Astrocyte (in vitro differentiated cells and primary cell): ENCODE data around the gene FRMD4B. TPM values are rescaled to one million over a fixed set of nuclear protein-coding genes. Genes with fewer than 3 reads are reported as not detected.

ENCODE experiments used
- DNase-seq: peaks from one replicate; pipeline ENCODE4 v3.0.0-alpha.2; 2010; ENCODE audit warnings: low read depth
- FAIRE-seq: peaks from 2 replicates; lab custom pipeline; 2011; peaks lifted over from hg19 to GRCh38; lab: Jason Lieb, UNC
- H2AFZ ChIP-seq: 2 replicates; pipeline ENCODE4 v1.6.0; 2012; ENCODE audit warnings: low read depth, low read length, inconsistent platforms
- H3K27ac ChIP-seq: 2 replicates; pipeline ENCODE4 v1.5.1; 2011; ENCODE audit warnings: low read depth, low read length, inconsistent platforms
- H3K27me3 ChIP-seq: 2 replicates; pipeline ENCODE4 v1.6.0; 2011; ENCODE audit warnings: low read length, inconsistent platforms; ENCODE audit not compliant: insufficient read depth
- H3K36me3 ChIP-seq: 2 replicates; pipeline ENCODE4 v1.5.1; 2011; ENCODE audit warnings: low read length, inconsistent platforms; ENCODE audit not compliant: insufficient read depth
- H3K4me1 ChIP-seq: 2 replicates; pipeline ENCODE4 v1.5.1; 2011; ENCODE audit warnings: low read length, inconsistent platforms; ENCODE audit not compliant: insufficient read depth
- H3K4me2 ChIP-seq: 2 replicates; pipeline ENCODE4 v1.6.0; 2012; ENCODE audit warnings: low read length, inconsistent platforms
- H3K4me3 ChIP-seq: 2 replicates; pipeline ENCODE4 v1.5.1; 2011; ENCODE audit warnings: low read depth, mild to moderate bottlenecking, low read length, inconsistent platforms; ENCODE audit not compliant: insufficient read depth
- H3K79me2 ChIP-seq: 2 replicates; pipeline ENCODE4 v1.6.0; 2012; ENCODE audit warnings: mild to moderate bottlenecking, low read length, inconsistent platforms; ENCODE audit not compliant: insufficient read depth
- H3K9ac ChIP-seq: 2 replicates; pipeline ENCODE4 v1.6.0; 2012; ENCODE audit warnings: mild to moderate bottlenecking, low read length, inconsistent platforms
- H3K9me3 ChIP-seq: 2 replicates; pipeline ENCODE4 v1.5.1; 2012; ENCODE audit warnings: low read depth, mild to moderate bottlenecking, low read length, inconsistent platforms; ENCODE audit not compliant: insufficient read depth
- H4K20me1 ChIP-seq: 2 replicates; pipeline ENCODE4 v1.6.0; 2012; ENCODE audit warnings: low read length, inconsistent platforms; ENCODE audit not compliant: insufficient read depth
- H3K27ac Mint-ChIP-seq: one replicate; pipeline ENCODE4 v1.8.0; 2021; ENCODE audit warnings: mild to moderate bottlenecking, mixed read lengths; ENCODE audit not compliant: unreplicated experiment
- H3K27me3 Mint-ChIP-seq: one replicate; pipeline ENCODE4 v1.8.0; 2021; ENCODE audit warnings: low read depth, mixed read lengths; ENCODE audit not compliant: unreplicated experiment
- H3K36me3 Mint-ChIP-seq: one replicate; pipeline ENCODE4 v1.8.0; 2021; ENCODE audit warnings: low read depth, mixed read lengths; ENCODE audit not compliant: unreplicated experiment
- H3K4me1 Mint-ChIP-seq: one replicate; pipeline ENCODE4 v1.8.0; 2021; ENCODE audit warnings: low read depth, mixed read lengths; ENCODE audit not compliant: unreplicated experiment
- H3K4me3 Mint-ChIP-seq: one replicate; pipeline ENCODE4 v1.8.0; 2021; ENCODE audit warnings: mild to moderate bottlenecking, moderate library complexity, mixed read lengths; ENCODE audit not compliant: unreplicated experiment
- H3K9me3 Mint-ChIP-seq: one replicate; pipeline ENCODE4 v1.8.0; 2021; ENCODE audit warnings: mild to moderate bottlenecking, mixed read lengths; ENCODE audit not compliant: unreplicated experiment
- EZH2 ChIP-seq: IDR thresholded peaks from 2 replicates; pipeline ENCODE4 v1.6.1; 2012; ENCODE audit warnings: mild to moderate bottlenecking, low read length, inconsistent platforms; ENCODE audit not compliant: insufficient read depth
- total RNA-seq: library from RNA; stranded (reverse); gene quantifications from 2 replicates; pipeline ENCODE4 v1.2.1, GENCODE V29; 2021
- TF ChIP-seq, protein P1 (sequence below): IDR thresholded peaks from 2 replicates; pipeline ENCODE4 v1.5.1; 2011; ENCODE audit warnings: low read depth, mild to moderate bottlenecking, inconsistent platforms, low read length, moderate library complexity; ENCODE audit not compliant: insufficient read depth

FRMD4B gene
- total RNA-seq, 1 donor from 2014 or later: 9.2 TPM

DNA sequence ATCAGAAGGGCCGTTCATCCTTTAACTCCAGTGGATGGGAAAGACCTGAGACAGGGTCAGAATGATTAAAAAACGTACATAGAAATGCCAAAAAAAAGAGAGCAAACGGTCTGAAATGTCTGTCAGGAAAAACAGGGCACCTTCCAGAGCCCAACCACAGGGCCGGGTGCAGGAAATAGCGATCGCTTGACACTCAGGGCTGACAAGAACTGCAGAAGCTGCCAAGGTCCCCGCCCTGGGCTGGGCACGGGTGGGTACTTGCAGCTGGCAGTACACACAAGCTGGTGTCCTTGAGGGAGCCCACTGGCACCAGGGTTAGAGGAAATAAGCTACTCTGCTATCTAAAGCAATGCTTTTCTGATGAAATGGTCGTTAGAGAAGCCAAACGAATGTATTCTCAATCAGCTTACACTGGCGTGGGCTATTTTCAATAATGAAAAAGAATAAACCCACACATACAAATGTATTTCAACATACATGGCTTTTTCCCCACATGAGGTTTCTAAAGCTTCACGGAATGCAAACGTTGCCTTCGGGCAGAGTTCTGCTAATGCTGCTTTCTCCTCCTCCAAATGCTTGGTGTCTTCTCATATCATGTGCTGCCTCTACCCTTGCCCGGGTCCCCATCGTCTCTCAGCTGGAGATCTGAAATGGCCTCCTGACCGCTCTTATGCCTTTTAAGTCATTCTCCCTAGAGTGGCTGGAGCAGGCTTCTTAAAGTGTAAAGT is 15.6 kb downstream of the FRMD4B start:
- peaks cover 2% of the 10 kb centered on the region for H3K9me3 Mint-ChIP-seq
- Histone ChIP-seq H3K36me3 (no peaks in the 10 kb centered on the region), H3K27me3 (no peaks in the 10 kb centered on the region), H3K9ac (no peak overlapping the region), H3K79me2 (no peaks in the 10 kb centered on the region), H2AFZ (no peak overlapping the region), H3K27ac (no peak overlapping the region), H3K4me2 (no peak overlapping the region), H4K20me1 (no peaks in the 10 kb centered on the region), H3K9me3 (no peaks in the 10 kb centered on the region), H3K4me3 (no peak overlapping the region), H3K4me1 (no peaks in the 10 kb centered on the region)
- H3K27ac Mint-ChIP-seq: no peak overlapping the region
- no peaks in the 10 kb centered on the region for H3K36me3 Mint-ChIP-seq
- TF ChIP-seq EZH2: no peak
- TF ChIP-seq, protein P1, sequence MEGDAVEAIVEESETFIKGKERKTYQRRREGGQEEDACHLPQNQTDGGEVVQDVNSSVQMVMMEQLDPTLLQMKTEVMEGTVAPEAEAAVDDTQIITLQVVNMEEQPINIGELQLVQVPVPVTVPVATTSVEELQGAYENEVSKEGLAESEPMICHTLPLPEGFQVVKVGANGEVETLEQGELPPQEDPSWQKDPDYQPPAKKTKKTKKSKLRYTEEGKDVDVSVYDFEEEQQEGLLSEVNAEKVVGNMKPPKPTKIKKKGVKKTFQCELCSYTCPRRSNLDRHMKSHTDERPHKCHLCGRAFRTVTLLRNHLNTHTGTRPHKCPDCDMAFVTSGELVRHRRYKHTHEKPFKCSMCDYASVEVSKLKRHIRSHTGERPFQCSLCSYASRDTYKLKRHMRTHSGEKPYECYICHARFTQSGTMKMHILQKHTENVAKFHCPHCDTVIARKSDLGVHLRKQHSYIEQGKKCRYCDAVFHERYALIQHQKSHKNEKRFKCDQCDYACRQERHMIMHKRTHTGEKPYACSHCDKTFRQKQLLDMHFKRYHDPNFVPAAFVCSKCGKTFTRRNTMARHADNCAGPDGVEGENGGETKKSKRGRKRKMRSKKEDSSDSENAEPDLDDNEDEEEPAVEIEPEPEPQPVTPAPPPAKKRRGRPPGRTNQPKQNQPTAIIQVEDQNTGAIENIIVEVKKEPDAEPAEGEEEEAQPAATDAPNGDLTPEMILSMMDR: no peak
- peaks cover 12% of the 10 kb centered on the region for H3K4me1 Mint-ChIP-seq
- H3K27me3 Mint-ChIP-seq: no peaks in the 10 kb centered on the region
- no peak overlapping the region for H3K4me3 Mint-ChIP-seq
- DNase-seq: no peak
- FAIRE-seq: no peak

- no peak for DNase-seq
- Mint-ChIP-seq H3K4me1 (peaks cover 19% of the 10 kb centered on the region), H3K36me3 (no peaks in the 10 kb centered on the region), H3K9me3 (peaks cover 2% of the 10 kb centered on the region), H3K27me3 (no peaks in the 10 kb centered on the region), H3K27ac (no peak overlapping the region), H3K4me3 (no peak overlapping the region)
- no peak for FAIRE-seq
- H3K4me2 ChIP-seq: no peak overlapping the region
- H3K79me2 ChIP-seq: no peaks in the 10 kb centered on the region
- H4K20me1 ChIP-seq: no peaks in the 10 kb centered on the region
- no peaks in the 10 kb centered on the region for H3K27me3 ChIP-seq
- H3K9ac ChIP-seq: no peak overlapping the region
- H3K4me3 ChIP-seq: no peak overlapping the region
- H3K4me1 ChIP-seq: no peaks in the 10 kb centered on the region
- TF ChIP-seq, protein P1: no peak
- no peak for TF ChIP-seq EZH2
- no peaks in the 10 kb centered on the region for H3K36me3 ChIP-seq
- no peak overlapping the region for H3K27ac ChIP-seq
- no peaks in the 10 kb centered on the region for H3K9me3 ChIP-seq
- no peak overlapping the region for H2AFZ ChIP-seq
Measured at GRCh38 chr3:69368129-69368741, 17.7 kb downstream of the FRMD4B start.

GRCh38 chr3:69367586-69367985 is 18.3 kb downstream of the FRMD4B start:
- H3K27me3 Mint-ChIP-seq: no peaks in the 10 kb centered on the region
- Histone ChIP-seq H2AFZ (no peak overlapping the region), H3K4me3 (no peak overlapping the region), H3K79me2 (no peaks in the 10 kb centered on the region), H3K36me3 (no peaks in the 10 kb centered on the region), H3K9me3 (no peaks in the 10 kb centered on the region), H3K9ac (no peak overlapping the region), H4K20me1 (no peaks in the 10 kb centered on the region), H3K27me3 (no peaks in the 10 kb centered on the region), H3K4me1 (no peaks in the 10 kb centered on the region), H3K4me2 (no peak overlapping the region), H3K27ac (no peak overlapping the region)
- FAIRE-seq (no peak), DNase-seq (no peak)
- TF ChIP-seq EZH2: no peak
- TF ChIP-seq, protein P1: no peak
- H3K9me3 Mint-ChIP-seq: peaks cover 2% of the 10 kb centered on the region
- no peaks in the 10 kb centered on the region for H3K36me3 Mint-ChIP-seq
- no peak overlapping the region for H3K4me3 Mint-ChIP-seq
- H3K4me1 Mint-ChIP-seq: peaks cover 19% of the 10 kb centered on the region
- no peak overlapping the region for H3K27ac Mint-ChIP-seq
